ENCODE results near the gene CTIF. TPM values are rescaled to one million over a fixed set of nuclear protein-coding genes. Genes with fewer than 3 reads are reported as not detected.

Gene CTIF
- total RNA-seq, 3 donors from 2014 or later: 13.2 to 50.3 (median 19.6) TPM

DNA sequence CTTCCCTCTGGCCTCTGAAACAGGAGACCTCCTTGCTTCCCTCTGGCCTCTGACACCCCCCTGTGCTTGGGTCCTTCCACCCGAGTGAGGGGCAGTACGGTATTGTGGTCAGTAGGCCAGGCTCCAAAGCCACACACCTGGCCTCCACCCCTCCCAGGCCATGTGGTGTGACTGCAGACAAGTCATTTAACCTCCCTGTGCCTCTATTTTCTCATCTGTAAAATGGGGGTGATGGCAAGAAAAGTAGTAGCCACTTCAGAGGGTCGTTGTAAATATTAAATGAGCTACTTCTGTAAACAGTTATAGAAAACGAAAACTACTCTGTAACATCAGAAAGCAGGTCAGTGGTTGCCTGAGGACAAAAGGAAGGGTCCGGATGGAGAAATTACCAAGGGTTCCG is 337.8 kb downstream of the CTIF start:
- ATAC-seq (no peak), DNase-seq (peak in 1 of 3 donors; percentile 3)
- no peak overlapping the region for H3K4me3 ChIP-seq
- no peaks in the 10 kb centered on the region for H3K9me3 ChIP-seq
- TF ChIP-seq, protein P1, sequence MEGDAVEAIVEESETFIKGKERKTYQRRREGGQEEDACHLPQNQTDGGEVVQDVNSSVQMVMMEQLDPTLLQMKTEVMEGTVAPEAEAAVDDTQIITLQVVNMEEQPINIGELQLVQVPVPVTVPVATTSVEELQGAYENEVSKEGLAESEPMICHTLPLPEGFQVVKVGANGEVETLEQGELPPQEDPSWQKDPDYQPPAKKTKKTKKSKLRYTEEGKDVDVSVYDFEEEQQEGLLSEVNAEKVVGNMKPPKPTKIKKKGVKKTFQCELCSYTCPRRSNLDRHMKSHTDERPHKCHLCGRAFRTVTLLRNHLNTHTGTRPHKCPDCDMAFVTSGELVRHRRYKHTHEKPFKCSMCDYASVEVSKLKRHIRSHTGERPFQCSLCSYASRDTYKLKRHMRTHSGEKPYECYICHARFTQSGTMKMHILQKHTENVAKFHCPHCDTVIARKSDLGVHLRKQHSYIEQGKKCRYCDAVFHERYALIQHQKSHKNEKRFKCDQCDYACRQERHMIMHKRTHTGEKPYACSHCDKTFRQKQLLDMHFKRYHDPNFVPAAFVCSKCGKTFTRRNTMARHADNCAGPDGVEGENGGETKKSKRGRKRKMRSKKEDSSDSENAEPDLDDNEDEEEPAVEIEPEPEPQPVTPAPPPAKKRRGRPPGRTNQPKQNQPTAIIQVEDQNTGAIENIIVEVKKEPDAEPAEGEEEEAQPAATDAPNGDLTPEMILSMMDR (IDR thresholded peaks at IDR 0.05): no peak
- intact Hi-C loops (cut with DNase I, micrococcal nuclease): no loop called here
- H3K4me1 ChIP-seq (ENCODE audit: low read depth): no peaks in the 10 kb centered on the region
- H3K36me3 ChIP-seq (ENCODE audit: low read depth): no peaks in the 10 kb centered on the region

DNA sequence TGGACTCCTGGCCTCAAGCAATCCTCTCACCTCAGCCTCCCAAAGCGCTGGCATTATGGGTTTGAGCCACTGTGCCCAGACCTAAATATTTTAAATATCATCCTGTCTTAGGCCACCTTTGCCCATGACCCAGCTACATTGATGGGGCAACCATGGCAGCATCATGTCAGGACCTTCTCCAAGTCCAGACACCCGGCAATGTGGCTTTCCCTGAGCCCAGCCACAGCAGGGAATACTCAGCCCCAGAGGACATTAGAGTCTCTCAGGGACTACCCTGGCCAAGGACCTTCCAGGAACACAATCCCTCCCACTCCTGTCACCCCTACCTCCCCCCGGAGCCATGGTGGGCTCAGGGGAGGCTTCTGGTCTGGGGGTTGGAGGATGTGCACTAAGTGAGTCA is 339.1 kb downstream of the CTIF start:
- DNase-seq: peak in 1 of 3 donors; percentile 13
- TF ChIP-seq, protein P1 (IDR thresholded peaks at IDR 0.05): no peak
- intact Hi-C loops (cut with DNase I, micrococcal nuclease): no loop called here
- Histone ChIP-seq H3K9me3 (no peaks in the 10 kb centered on the region), H3K4me1 (ENCODE audit: low read depth) (no peaks in the 10 kb centered on the region), H3K4me3 (no peak overlapping the region), H3K36me3 (ENCODE audit: low read depth) (no peaks in the 10 kb centered on the region)
- ATAC-seq: no peak

- Histone ChIP-seq H3K9me3 (no peaks in the 10 kb centered on the region), H3K4me3 (no peak overlapping the region), H3K4me1 (ENCODE audit: low read depth) (no peaks in the 10 kb centered on the region), H3K36me3 (ENCODE audit: low read depth) (no peaks in the 10 kb centered on the region)
- TF ChIP-seq, protein P1 (IDR thresholded peaks at IDR 0.05): no peak
- DNase-seq (peak in 1 of 3 donors; percentile 17), ATAC-seq (no peak)
- intact Hi-C loops (cut with DNase I, micrococcal nuclease): no loop called here
These were observed 339.6 kb downstream of the CTIF start for GRCh38 chr18:48878471-48878870.

DNA sequence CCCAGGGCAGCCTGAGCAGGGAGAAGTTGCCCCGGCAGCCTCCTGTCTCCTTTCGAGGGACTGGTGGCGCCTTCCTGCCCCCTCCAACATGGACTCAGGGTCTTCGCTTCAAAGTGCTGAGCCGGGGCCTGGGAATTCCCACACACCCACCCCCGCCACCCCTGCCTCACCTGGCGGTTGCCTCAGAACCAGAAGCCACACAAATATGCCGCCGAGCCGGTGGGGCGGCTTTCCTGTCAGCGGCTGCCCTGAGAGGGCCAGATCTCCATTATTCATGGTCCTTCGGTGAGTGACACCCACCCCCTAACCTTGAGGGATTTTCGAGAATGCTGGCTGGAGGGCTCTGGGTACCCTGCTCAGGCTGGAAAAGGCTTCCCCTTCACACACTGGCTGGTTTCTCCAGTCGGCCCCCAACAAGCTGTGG is 340.2 kb downstream of the CTIF start:
- H3K36me3 ChIP-seq (ENCODE audit: low read depth): no peaks in the 10 kb centered on the region
- no peaks in the 10 kb centered on the region for H3K9me3 ChIP-seq
- DNase-seq: peak in 1 of 3 donors; percentile 13
- H3K4me1 ChIP-seq (ENCODE audit: low read depth): no peaks in the 10 kb centered on the region
- no peak overlapping the region for H3K4me3 ChIP-seq
- no peak for ATAC-seq
- TF ChIP-seq, protein P1 (IDR thresholded peaks at IDR 0.05): no peak
- intact Hi-C loops (cut with DNase I, micrococcal nuclease): no loop called here

DNA sequence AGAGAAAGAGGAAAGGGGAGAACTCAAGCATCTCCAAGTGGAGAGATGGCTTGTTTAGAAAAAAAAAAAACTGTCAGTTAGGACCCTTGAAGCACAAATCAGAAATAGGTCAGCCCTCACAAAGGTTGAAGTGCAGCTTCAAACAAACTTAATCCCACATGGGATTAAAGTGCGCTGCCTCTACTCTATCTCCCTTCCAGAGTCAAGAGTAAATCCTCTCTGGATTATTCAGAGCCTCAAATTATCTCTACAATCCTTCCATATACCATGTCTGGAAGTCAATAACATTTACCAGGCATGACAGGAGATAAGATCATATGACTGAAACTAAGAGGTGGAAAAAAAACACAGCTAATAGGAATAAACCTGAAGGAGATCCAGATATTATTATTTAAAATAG is 342.1 kb downstream of the CTIF start:
- Histone ChIP-seq H3K4me1 (ENCODE audit: low read depth) (no peaks in the 10 kb centered on the region), H3K9me3 (no peaks in the 10 kb centered on the region), H3K36me3 (ENCODE audit: low read depth) (no peaks in the 10 kb centered on the region), H3K4me3 (no peak overlapping the region)
- ATAC-seq (no peak), DNase-seq (no peak)
- TF ChIP-seq, protein P1 (IDR thresholded peaks at IDR 0.05): no peak
- intact Hi-C loops (cut with DNase I, micrococcal nuclease): no loop called here

GRCh38 chr18:48882379-48882778 is 343.5 kb downstream of the CTIF start:
- H3K36me3 ChIP-seq (ENCODE audit: low read depth): no peaks in the 10 kb centered on the region
- TF ChIP-seq, protein P1 (IDR thresholded peaks at IDR 0.05): no peak
- intact Hi-C loops (cut with DNase I, micrococcal nuclease): no loop called here
- no peaks in the 10 kb centered on the region for H3K4me1 ChIP-seq (ENCODE audit: low read depth)
- ATAC-seq (no peak), DNase-seq (no peak)
- H3K9me3 ChIP-seq: no peaks in the 10 kb centered on the region
- no peak overlapping the region for H3K4me3 ChIP-seq

All from mucosa of descending colon (tissue), 3 donors.